NCI-H69 (cell line): Measurements from ENCODE around the gene ABCD1.

Source experiments
- DNase-seq: peaks from one replicate; lab custom pipeline; 2025; lab: John Stamatoyannopoulos, UW

Gene ABCD1

GRCh38 chrX:153792368-153792767, 67.7 kb downstream of the ABCD1 start:
- no peak for DNase-seq

GRCh38 chrX:153793291-153793690, 68.6 kb downstream of the ABCD1 start:
- no peak for DNase-seq
